LNCAP (cell line): ENCODE data around the gene SLC35G6.

Source experiments
- TF ChIP-seq, protein P1 (sequence below): fragments of 450-650 bp; IDR thresholded peaks from 2 replicates; pipeline ENCODE4 v1.5.1; 2017; ENCODE audit warnings: mild to moderate bottlenecking

The SLC35G6 gene

GRCh38 chr17:7486181-7486580 is 4.9 kb downstream of the SLC35G6 start:
- TF ChIP-seq, protein P1, sequence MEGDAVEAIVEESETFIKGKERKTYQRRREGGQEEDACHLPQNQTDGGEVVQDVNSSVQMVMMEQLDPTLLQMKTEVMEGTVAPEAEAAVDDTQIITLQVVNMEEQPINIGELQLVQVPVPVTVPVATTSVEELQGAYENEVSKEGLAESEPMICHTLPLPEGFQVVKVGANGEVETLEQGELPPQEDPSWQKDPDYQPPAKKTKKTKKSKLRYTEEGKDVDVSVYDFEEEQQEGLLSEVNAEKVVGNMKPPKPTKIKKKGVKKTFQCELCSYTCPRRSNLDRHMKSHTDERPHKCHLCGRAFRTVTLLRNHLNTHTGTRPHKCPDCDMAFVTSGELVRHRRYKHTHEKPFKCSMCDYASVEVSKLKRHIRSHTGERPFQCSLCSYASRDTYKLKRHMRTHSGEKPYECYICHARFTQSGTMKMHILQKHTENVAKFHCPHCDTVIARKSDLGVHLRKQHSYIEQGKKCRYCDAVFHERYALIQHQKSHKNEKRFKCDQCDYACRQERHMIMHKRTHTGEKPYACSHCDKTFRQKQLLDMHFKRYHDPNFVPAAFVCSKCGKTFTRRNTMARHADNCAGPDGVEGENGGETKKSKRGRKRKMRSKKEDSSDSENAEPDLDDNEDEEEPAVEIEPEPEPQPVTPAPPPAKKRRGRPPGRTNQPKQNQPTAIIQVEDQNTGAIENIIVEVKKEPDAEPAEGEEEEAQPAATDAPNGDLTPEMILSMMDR, result no peak

- TF ChIP-seq, protein P1, result no peak
Measured at GRCh38 chr17:7490144-7490543, 8.9 kb downstream of the SLC35G6 start.

GRCh38 chr17:7491583-7491982 is 10.3 kb downstream of the SLC35G6 start:
- TF ChIP-seq, protein P1, result no peak

GRCh38 chr17:7493941-7494340 is 12.7 kb downstream of the SLC35G6 start:
- TF ChIP-seq, protein P1, result no peak

DNA sequence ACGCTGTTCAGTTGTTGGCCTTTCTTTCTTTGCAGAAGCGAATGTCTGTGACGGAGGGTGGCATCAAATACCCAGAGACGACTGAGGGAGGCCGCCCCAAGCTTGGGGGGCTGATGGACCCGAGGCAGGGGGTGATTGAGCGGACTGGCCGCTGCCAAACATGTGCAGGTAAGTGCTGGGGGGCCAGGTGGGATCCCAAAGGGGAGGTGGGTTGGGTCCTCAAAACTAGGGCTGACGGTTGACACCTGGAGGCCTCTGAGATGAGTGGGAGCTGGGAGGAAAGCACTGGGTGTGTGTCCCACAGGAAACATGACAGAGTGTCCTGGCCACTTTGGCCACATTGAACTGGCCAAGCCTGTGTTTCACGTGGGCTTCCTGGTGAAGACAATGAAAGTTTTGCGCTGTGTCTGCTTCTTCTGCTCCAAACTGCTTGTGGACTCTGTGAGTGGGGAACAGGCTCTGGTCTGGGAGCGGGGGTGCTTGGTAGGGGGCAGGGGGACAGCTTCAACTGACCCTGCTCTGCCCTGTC is 14.7 kb downstream of the SLC35G6 start:
- TF ChIP-seq, protein P1, result no peak

DNA sequence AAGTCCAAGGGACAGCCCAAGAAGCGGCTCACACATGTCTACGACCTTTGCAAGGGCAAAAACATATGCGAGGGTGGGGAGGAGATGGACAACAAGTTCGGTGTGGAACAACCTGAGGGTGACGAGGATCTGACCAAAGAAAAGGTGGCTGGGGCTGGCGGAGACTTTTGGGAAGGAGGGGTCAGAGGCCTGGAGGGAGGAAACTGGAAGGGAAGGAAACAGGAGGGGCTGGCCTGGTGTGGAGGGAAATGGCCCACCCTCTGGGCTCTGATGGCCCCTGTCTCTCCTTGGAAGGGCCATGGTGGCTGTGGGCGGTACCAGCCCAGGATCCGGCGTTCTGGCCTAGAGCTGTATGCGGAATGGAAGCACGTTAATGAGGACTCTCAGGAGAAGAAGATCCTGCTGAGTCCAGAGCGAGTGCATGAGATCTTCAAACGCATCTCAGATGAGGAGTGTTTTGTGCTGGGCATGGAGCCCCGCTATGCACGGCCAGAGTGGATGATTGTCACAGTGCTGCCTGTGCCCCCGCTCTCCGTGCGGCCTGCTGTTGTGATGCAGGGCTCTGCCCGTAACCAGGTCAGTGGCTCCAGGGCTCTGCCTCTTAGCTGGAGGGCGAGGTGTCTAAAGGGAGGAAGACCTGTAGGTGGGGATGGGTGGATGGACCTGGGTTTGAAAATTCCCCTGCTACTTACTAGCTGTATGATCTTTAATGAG is 15.4 kb downstream of the SLC35G6 start:
- TF ChIP-seq, protein P1, result no peak

- TF ChIP-seq, protein P1, result no peak
Measured at GRCh38 chr17:7497228-7497627, 16.0 kb downstream of the SLC35G6 start.
